ENCODE data around the gene HIVEP1.

HIVEP1 gene

DNA sequence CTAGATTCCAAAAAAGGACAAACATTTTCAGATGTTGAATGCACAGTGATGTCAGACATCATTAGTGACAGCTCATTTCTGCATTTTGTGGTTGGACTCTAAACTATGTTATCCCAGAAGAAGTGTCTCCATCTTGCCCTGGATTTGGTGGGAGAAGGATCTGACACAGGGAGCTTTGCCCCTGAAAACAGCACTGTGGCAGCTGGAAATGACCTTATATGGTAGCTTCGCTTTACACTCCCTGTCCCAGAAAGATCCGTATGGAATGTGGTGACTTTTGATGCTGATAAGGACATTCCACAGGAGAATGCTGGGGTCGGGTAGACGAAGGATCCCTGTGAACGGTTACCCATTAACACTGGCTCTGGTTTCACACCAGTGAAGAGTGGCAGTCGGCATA is 190.9 kb downstream of the HIVEP1 start:
- peaks cover 0 to 14% (median 7%) of the 10 kb centered on the region in 5 donors for H3K4me1 ChIP-seq (ENCODE audit: control insufficient read depth in 5 of 5, insufficient read depth in 5 of 5, low read length in 5 of 5)
- H3K9me3 ChIP-seq (ENCODE audit: control insufficient read depth in 5 of 5, low read length in 5 of 5) = no peaks in the 10 kb centered on the region
- no peaks in the 10 kb centered on the region for H3K36me3 ChIP-seq (ENCODE audit: control insufficient read depth in 5 of 5, insufficient read depth in 5 of 5, low read length in 5 of 5)
- no peak overlapping the region for H3K4me3 ChIP-seq (ENCODE audit: low read depth in 1 of 5, low read length in 5 of 5)
- no peaks in the 10 kb centered on the region for H3K27me3 ChIP-seq (ENCODE audit: control insufficient read depth in 5 of 5, insufficient read depth in 4 of 5, low read length in 5 of 5)
- H3K27ac ChIP-seq (ENCODE audit: low read depth, low read length) = no peak overlapping the region
- H3K9ac ChIP-seq (ENCODE audit: low read length in 5 of 5) = no peak overlapping the region

DNA sequence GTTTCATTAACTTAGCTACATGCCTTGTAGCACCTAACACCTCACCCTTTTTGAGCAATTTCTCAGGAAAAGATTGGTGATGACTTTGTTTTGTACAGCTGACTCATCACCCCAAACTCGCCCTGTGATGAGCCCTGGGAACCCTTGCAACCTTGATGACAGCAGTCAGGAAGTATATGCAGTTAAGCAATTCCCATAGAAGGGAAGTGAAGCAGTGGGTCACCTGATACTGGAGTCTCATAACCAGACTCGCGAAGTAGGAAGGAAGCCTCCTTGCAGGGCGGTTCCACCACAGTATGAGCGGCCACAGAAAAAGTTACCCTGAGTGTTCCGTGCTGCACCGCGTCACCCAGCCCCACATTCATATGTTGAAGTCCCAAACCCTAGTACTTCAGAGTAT is 196.1 kb downstream of the HIVEP1 start:
- H3K4me3 ChIP-seq (ENCODE audit: low read depth in 1 of 5, low read length in 5 of 5) = no peak overlapping the region

DNA sequence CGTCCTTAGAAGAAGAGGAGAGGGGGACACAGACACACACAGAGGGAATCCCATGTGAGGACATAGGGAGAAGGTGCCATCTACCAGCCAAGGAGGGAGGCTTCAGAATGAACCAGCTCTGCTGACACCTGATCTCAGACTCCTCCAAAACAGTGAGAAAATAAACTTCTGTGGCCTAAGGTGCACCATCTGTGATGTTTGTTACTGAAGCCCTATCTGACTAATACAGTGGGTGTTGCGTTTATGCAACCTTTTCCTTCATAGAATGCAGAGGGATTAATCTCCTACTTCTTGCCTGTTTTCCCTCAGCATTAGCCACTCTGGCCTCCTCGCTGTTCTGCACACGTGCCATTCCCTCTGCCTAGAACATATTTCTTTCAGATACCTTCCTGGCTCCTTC is 196.6 kb downstream of the HIVEP1 start:
- H3K4me3 ChIP-seq (ENCODE audit: low read depth in 1 of 5, low read length in 5 of 5) = no peak overlapping the region
- peaks cover 0 to 9% (median 7%) of the 10 kb centered on the region in 5 donors for H3K4me1 ChIP-seq (ENCODE audit: control insufficient read depth in 5 of 5, insufficient read depth in 5 of 5, low read length in 5 of 5)
- H3K9ac ChIP-seq (ENCODE audit: low read length in 5 of 5) = no peak overlapping the region
- H3K9me3 ChIP-seq (ENCODE audit: control insufficient read depth in 5 of 5, low read length in 5 of 5) = no peaks in the 10 kb centered on the region
- H3K27ac ChIP-seq (ENCODE audit: low read depth, low read length) = no peak overlapping the region
- no peaks in the 10 kb centered on the region for H3K27me3 ChIP-seq (ENCODE audit: control insufficient read depth in 5 of 5, insufficient read depth in 4 of 5, low read length in 5 of 5)
- H3K36me3 ChIP-seq (ENCODE audit: control insufficient read depth in 5 of 5, insufficient read depth in 5 of 5, low read length in 5 of 5) = no peaks in the 10 kb centered on the region

More for the DNA sequence above, 196.1 kb downstream of the HIVEP1 start:
- Histone ChIP-seq H3K9me3 (ENCODE audit: control insufficient read depth in 5 of 5, low read length in 5 of 5) (no peaks in the 10 kb centered on the region), H3K4me1 (ENCODE audit: control insufficient read depth in 5 of 5, insufficient read depth in 5 of 5, low read length in 5 of 5) (peaks cover 0 to 9% (median 7%) of the 10 kb centered on the region in 5 donors), H3K27ac (ENCODE audit: low read depth, low read length) (no peak overlapping the region), H3K36me3 (ENCODE audit: control insufficient read depth in 5 of 5, insufficient read depth in 5 of 5, low read length in 5 of 5) (no peaks in the 10 kb centered on the region), H3K27me3 (ENCODE audit: control insufficient read depth in 5 of 5, insufficient read depth in 4 of 5, low read length in 5 of 5) (no peaks in the 10 kb centered on the region), H3K9ac (ENCODE audit: low read length in 5 of 5) (no peak overlapping the region)

All from subcutaneous abdominal adipose tissue (tissue), 5 donors.